GM19324 (cell line): ENCODE results near the gene TOP2B.

Experiments used
- ATAC-seq: cut with Tn5 transposase; IDR thresholded peaks from one replicate; pipeline ENCODE4 v1.9.1; 2021; ENCODE audit warnings: mild to moderate bottlenecking, moderate library complexity; ENCODE audit not compliant: unreplicated experiment, low FRiP score

TOP2B gene

GRCh38 chr3:25678581-25678980 is 13.9 kb upstream of the TOP2B start:
- no peak for ATAC-seq

GRCh38 chr3:25677121-25677520 is 12.4 kb upstream of the TOP2B start:
- no peak for ATAC-seq

- no peak for ATAC-seq
Observed at GRCh38 chr3:25674670-25675069, 10.0 kb upstream of the TOP2B start.

GRCh38 chr3:25673738-25674298 is 9.1 kb upstream of the TOP2B start:
- ATAC-seq = no peak

DNA sequence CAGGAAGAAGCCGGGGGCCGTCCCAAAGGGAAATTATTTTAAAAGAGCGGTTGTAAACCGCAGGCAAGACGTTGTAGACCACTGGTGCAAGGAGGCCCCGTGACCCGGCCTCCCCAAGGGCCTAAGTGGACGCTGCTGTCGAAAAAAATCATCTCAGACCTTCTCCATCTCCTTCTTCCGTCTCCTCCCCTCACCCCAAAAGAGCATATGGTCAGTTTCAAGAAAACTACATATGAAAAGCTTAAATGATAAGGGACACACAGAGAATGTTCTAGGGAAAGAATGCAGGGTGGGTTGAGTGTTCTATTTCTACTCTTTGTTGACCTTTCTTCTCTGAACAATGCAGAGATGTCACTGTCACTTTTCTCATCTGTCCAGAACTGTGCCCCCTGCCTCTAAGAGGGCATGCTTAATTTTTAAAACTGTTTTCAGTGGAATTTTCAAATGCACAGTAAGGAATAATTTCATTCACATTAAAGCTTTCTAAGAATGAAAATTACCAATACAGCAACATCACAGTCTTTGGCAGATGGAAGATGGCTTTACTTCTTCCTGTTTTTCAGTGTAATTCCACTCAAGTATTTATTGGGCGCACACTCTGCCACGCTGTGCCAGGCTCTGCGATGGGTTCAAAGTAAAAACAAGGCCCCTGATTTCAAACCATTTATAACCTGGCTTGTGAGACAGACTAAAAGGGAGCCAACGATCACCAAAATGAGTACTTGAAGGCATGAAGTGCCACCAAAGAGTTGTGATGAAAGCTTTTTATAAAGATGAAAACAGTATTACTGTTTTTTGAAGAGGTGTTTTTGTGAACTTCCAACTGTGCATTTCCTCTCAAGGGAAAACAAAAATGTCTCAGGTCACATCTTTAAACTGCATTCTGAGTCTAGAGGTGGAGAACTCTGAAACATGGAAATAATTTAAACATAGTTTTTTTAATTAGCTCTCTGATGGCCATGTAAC is 891 bp upstream of the TOP2B start:
- peak; percentile 15 for ATAC-seq

GRCh38 chr3:25663869-25664811 is 567 bp downstream of the TOP2B start:
- ATAC-seq = peak; percentile 43

- no peak for ATAC-seq
Observed at GRCh38 chr3:25663347-25663868, 1.3 kb downstream of the TOP2B start.

- ATAC-seq = no peak
Observed at GRCh38 chr3:25662736-25663320, 1.9 kb downstream of the TOP2B start.

DNA sequence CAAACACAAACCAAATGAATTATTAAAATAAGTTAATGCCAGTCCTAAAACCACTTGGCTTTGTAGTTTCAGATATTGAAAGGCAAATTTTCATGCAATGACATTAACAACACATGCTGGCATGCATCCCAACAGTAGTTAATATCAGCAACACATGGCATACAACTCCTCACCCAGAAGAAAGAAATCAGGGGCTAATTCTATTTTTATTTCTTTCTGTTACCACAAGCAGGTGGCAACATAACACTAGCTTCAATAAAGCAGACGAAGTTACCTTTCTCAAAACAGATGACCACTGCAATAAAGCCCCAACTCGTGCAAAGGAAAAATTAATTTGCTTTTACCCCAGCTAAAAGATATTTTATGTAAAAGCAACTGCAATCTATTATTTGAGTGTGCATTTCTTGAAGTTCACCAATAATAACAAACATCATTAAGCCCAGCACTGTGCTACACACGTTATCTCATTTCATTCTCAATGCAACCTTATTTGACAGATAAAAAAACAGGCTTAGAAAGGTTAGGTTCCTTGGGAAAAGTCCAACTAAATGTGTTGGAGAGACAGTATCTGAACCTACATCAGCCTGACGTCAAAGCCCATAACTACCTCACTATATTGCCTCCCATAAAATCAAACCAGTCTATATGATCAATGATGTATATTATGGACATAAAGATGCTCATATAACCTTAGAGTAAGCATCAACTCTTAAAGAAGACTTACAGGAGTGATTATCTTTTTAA is 2.8 kb downstream of the TOP2B start:
- ATAC-seq = no peak

DNA sequence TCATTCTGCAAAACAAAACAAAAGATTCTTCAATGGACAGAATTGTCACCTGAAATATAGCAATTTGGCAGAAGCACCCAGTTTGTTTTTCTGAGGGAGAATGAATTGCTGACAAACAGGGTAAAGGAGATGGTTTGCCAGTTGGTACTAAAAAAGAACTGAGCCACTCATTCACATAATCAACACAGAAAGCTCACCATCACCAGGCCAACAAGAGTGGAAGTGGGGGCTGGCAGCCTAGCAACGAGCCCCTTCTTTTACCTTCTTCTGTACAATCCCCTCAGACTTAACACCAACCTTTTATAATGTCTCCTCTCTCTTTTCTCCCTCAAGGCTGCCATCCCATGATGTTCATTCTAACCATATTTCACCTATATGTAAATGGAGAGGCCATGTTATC is 5.9 kb downstream of the TOP2B start:
- ATAC-seq = no peak

GRCh38 chr3:25657293-25657692 is 7.4 kb downstream of the TOP2B start:
- ATAC-seq = no peak

GRCh38 chr3:25655659-25656058 is 9.0 kb downstream of the TOP2B start:
- no peak for ATAC-seq

DNA sequence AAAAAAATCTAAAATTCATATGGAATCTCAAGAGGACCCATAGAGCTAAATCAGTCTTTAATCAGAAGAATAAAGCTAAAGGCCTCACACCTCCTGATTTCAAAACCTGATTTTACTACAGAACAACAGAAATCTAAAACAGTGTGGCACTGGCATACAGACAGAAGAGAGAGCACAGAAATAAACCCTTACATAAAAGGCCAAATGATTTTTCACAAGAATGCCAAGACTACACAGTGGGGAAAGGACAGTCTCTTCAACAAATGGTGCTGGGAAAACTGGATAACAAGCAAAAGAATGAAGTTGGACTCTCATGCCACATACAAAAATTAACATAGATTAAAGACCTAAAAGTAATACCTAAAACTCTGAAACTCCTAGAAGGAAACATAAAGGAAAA is 10.1 kb downstream of the TOP2B start:
- ATAC-seq = no peak

GRCh38 chr3:25653322-25653721 is 11.4 kb downstream of the TOP2B start:
- no peak for ATAC-seq

DNA sequence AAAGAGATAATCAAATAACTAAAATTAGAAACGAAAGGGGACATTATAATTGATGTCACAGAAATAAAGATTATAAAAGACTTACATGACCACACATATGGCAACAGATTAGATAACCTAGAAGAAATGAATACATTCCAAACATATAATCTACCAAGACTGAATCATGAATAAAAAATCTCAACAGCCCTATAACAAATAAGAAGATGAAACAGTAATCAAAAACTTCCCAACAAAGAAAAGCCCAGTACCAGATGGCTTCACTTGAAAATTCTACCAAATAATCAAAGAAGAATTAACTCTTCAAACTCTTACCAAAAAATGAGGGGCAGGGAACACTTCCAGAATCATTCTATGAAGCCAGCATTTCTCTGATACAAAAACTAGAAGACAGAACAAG is 11.8 kb downstream of the TOP2B start:
- no peak for ATAC-seq

GRCh38 chr3:25648925-25649830 is 15.5 kb downstream of the TOP2B start:
- ATAC-seq = no peak

DNA sequence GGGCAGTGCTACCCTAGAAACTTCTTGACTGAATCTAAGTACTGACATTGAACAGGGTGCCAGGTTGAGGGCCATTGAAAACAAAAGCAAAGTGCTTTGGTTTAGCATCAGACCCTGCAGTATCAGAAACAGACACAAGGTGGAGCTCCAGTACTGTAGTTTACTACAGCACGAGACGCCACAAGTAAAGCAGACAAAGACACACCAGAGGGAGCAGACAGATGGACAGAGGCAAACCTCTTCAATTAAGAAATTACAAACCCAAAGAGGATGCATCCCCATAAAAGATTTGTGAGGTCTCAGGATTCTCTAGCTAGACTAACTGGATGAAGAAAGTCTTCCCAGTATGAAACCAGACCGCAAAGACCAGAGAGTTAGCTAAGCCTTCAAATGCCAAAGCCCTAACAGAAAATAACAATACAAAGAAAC is 16.6 kb downstream of the TOP2B start:
- ATAC-seq = peak; percentile 88

DNA sequence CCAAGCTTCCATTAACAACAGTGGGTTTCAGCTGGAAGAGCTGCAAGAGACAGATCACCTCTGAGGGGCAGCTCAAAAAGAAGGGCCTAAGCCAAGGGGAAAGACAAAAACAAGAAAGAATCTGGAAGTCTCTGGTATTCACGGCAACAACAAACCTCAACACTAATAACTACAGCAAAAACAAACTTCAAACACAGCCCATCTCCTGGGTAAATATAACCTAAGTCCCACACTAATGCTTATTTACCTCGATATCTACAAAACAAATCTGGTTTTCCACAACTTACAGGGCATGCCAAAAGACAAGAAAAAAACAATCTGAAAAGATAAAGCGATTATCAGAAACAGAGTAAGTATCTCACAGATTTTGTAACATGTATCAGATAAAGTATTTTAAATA is 29.7 kb downstream of the TOP2B start:
- no peak for ATAC-seq

- no peak for ATAC-seq
Observed at GRCh38 chr3:25633919-25634318, 30.8 kb downstream of the TOP2B start.
